GM19099 (cell line): ENCODE results near the gene RTCA.

Experiments
- POLR2A ChIP-seq: IDR thresholded peaks from 3 replicates; pipeline ENCODE4 v1.6.1; 2011; ENCODE audit warnings: low read depth; ENCODE audit not compliant: insufficient read length; ENCODE audit errors: extremely low read depth

Gene RTCA

GRCh38 chr1:100292711-100293110 lies 26.7 kb downstream of the RTCA start:
- TF ChIP-seq POLR2A, result no peak

- no peak for TF ChIP-seq POLR2A
These were observed 30.1 kb downstream of the RTCA start for GRCh38 chr1:100296140-100296539.

- TF ChIP-seq POLR2A, result no peak
These were observed 32.5 kb downstream of the RTCA start for GRCh38 chr1:100298512-100298911.

- no peak for TF ChIP-seq POLR2A
These were observed 33.7 kb downstream of the RTCA start for GRCh38 chr1:100299521-100300222.

- TF ChIP-seq POLR2A, result no peak
These were observed 34.7 kb downstream of the RTCA start for GRCh38 chr1:100300691-100301090.

GRCh38 chr1:100302739-100303138 lies 36.7 kb downstream of the RTCA start:
- no peak for TF ChIP-seq POLR2A

GRCh38 chr1:100304227-100304626 lies 38.2 kb downstream of the RTCA start:
- no peak for TF ChIP-seq POLR2A

- no peak for TF ChIP-seq POLR2A
These were observed 38.9 kb downstream of the RTCA start for GRCh38 chr1:100304921-100305320.

GRCh38 chr1:100305954-100306353 lies 39.9 kb downstream of the RTCA start:
- no peak for TF ChIP-seq POLR2A

GRCh38 chr1:100306735-100307313 lies 40.8 kb downstream of the RTCA start:
- no peak for TF ChIP-seq POLR2A

- TF ChIP-seq POLR2A, result no peak
These were observed 42.8 kb downstream of the RTCA start for GRCh38 chr1:100308777-100309176.

- no peak for TF ChIP-seq POLR2A
These were observed 43.8 kb downstream of the RTCA start for GRCh38 chr1:100309863-100310262.

- TF ChIP-seq POLR2A, result no peak
These were observed 47.4 kb downstream of the RTCA start for GRCh38 chr1:100313382-100313781.

GRCh38 chr1:100316622-100317021 lies 50.6 kb downstream of the RTCA start:
- TF ChIP-seq POLR2A, result no peak

- TF ChIP-seq POLR2A, result no peak
These were observed 54.5 kb downstream of the RTCA start for GRCh38 chr1:100320311-100321099.

GRCh38 chr1:100321100-100321493 lies 55.1 kb downstream of the RTCA start:
- TF ChIP-seq POLR2A, result no peak
